HEK293 (cell line): Measurements from ENCODE around the gene NOB1.

ENCODE experiments used
- CTCF ChIP-seq: fragments of 450-650 bp; formaldehyde crosslinking; IDR thresholded peaks from 2 replicates; pipeline ENCODE4 v1.5.1; 2016; ENCODE audit warnings: missing biosample characterization, missing genetic modification characterization
- ZFP41 ChIP-seq: fragments of 450-650 bp; formaldehyde crosslinking; IDR thresholded peaks from 2 replicates; pipeline ENCODE4 v1.5.1; 2016; ENCODE audit warnings: missing biosample characterization, missing genetic modification characterization, borderline replicate concordance
- ZNF114 ChIP-seq: fragments of 450-650 bp; formaldehyde crosslinking; IDR thresholded peaks from 2 replicates; pipeline ENCODE4 v1.5.0; 2017; ENCODE audit warnings: missing biosample characterization, missing genetic modification characterization
- ZNF175 ChIP-seq: fragments of 450-650 bp; formaldehyde crosslinking; IDR thresholded peaks from 2 replicates; pipeline ENCODE4 v1.5.1; 2016; ENCODE audit warnings: missing biosample characterization, missing genetic modification characterization
- ZNF660 ChIP-seq: fragments of 450-650 bp; IDR thresholded peaks from 2 replicates; pipeline ENCODE4 v1.5.1; 2018; ENCODE audit warnings: missing biosample characterization, mild to moderate bottlenecking, missing genetic modification characterization
- ZSCAN30 ChIP-seq: fragments of 450-650 bp; IDR thresholded peaks from 2 replicates; pipeline ENCODE4 v1.5.1; 2018; ENCODE audit warnings: missing biosample characterization, mild to moderate bottlenecking, missing genetic modification characterization, moderate library complexity

- TF ChIP-seq CTCF (tag by site-specific recombination) = no peak
- no peak for TF ChIP-seq ZNF175
- no peak for TF ChIP-seq ZFP41 (tag by site-specific recombination)
- TF ChIP-seq ZSCAN30 = no peak
- no peak for TF ChIP-seq ZNF114 (tag by site-specific recombination)
- TF ChIP-seq ZNF660 (tag by site-specific recombination) = no peak
These were observed 29.0 kb downstream of the NOB1 start for GRCh38 chr16:69725480-69726312.
